ENCODE results near the gene EIF6. TPM values are rescaled to one million over a fixed set of nuclear protein-coding genes. Genes with fewer than 3 reads are reported as not detected.

The EIF6 gene
- total RNA-seq, 6 donors from 2014 or later: 57.5 to 106 (median 88.7) TPM

- no peak for DNase-seq
- Histone ChIP-seq H3K9me3 (no peaks in the 10 kb centered on the region), H3K27me3 (no peaks in the 10 kb centered on the region), H3K36me3 (no peaks in the 10 kb centered on the region), H3K4me1 (no peaks in the 10 kb centered on the region), H3K27ac (no peak overlapping the region), H3K4me3 (no peak overlapping the region)
- ATAC-seq (ENCODE audit: low FRiP score in 2 of 2): no peak
- 69 to 73% methylated on average over 2 of the region's 2 CpGs for WGBS, 2 donors
- TF ChIP-seq POLR2A (IDR thresholded peaks at IDR 0.05): no peak
Measured at GRCh38 chr20:35243317-35243716, 41.3 kb downstream of the EIF6 start.

- no peaks in the 10 kb centered on the region for H3K27me3 ChIP-seq
- no peak for ATAC-seq (ENCODE audit: low FRiP score in 2 of 2)
- no peak for TF ChIP-seq POLR2AphosphoS5 (IDR thresholded peaks at IDR 0.05)
- TF ChIP-seq POLR2A (IDR thresholded peaks at IDR 0.05): no peak
- TF ChIP-seq, protein P1, sequence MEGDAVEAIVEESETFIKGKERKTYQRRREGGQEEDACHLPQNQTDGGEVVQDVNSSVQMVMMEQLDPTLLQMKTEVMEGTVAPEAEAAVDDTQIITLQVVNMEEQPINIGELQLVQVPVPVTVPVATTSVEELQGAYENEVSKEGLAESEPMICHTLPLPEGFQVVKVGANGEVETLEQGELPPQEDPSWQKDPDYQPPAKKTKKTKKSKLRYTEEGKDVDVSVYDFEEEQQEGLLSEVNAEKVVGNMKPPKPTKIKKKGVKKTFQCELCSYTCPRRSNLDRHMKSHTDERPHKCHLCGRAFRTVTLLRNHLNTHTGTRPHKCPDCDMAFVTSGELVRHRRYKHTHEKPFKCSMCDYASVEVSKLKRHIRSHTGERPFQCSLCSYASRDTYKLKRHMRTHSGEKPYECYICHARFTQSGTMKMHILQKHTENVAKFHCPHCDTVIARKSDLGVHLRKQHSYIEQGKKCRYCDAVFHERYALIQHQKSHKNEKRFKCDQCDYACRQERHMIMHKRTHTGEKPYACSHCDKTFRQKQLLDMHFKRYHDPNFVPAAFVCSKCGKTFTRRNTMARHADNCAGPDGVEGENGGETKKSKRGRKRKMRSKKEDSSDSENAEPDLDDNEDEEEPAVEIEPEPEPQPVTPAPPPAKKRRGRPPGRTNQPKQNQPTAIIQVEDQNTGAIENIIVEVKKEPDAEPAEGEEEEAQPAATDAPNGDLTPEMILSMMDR (IDR thresholded peaks at IDR 0.05): no peak
- TF ChIP-seq EP300 (IDR thresholded peaks at IDR 0.05): no peak
- no peak overlapping the region for H3K4me3 ChIP-seq
- no peak overlapping the region for H3K27ac ChIP-seq
- WGBS, 2 donors: 86 to 93% methylated on average over 2 of the region's 2 CpGs
- no peaks in the 10 kb centered on the region for H3K4me1 ChIP-seq
- no peak for DNase-seq
- no peaks in the 10 kb centered on the region for H3K9me3 ChIP-seq
- H3K36me3 ChIP-seq: peaks cover 0 to 3% (median 1%) of the 10 kb centered on the region in 4 donors
Measured at GRCh38 chr20:35240811-35241293, 43.7 kb downstream of the EIF6 start.

- ATAC-seq (ENCODE audit: low FRiP score in 2 of 2) (no peak), DNase-seq (no peak)
- H3K27me3 ChIP-seq: no peaks in the 10 kb centered on the region
- no peak overlapping the region for H3K27ac ChIP-seq
- H3K4me3 ChIP-seq: no peak overlapping the region
- 78 to 79% methylated on average over 5 of the region's 5 CpGs for WGBS, 2 donors
- H3K4me1 ChIP-seq: no peaks in the 10 kb centered on the region
- peaks cover 0 to 4% (median 1%) of the 10 kb centered on the region in 4 donors for H3K36me3 ChIP-seq
- no peaks in the 10 kb centered on the region for H3K9me3 ChIP-seq
- TF ChIP-seq EP300 (IDR thresholded peaks at IDR 0.05) (no peak), POLR2AphosphoS5 (IDR thresholded peaks at IDR 0.05) (no peak), POLR2A (IDR thresholded peaks at IDR 0.05) (no peak)
- TF ChIP-seq, protein P1 (IDR thresholded peaks at IDR 0.05): no peak
Measured at GRCh38 chr20:35240083-35240810, 44.3 kb downstream of the EIF6 start.

GRCh38 chr20:35238735-35239134 lies 45.8 kb downstream of the EIF6 start:
- no peak overlapping the region for H3K27ac ChIP-seq
- ATAC-seq (ENCODE audit: low FRiP score in 2 of 2): no peak
- H3K4me3 ChIP-seq: no peak overlapping the region
- no peak for DNase-seq
- H3K27me3 ChIP-seq: no peaks in the 10 kb centered on the region
- 81 to 90% methylated on average over 5 of the region's 5 CpGs for WGBS, 2 donors
- TF ChIP-seq, protein P1 (IDR thresholded peaks at IDR 0.05): no peak
- TF ChIP-seq EP300 (IDR thresholded peaks at IDR 0.05): no peak
- no peak for TF ChIP-seq POLR2A (IDR thresholded peaks at IDR 0.05)
- TF ChIP-seq POLR2AphosphoS5 (IDR thresholded peaks at IDR 0.05): no peak
- H3K4me1 ChIP-seq: no peaks in the 10 kb centered on the region
- no peaks in the 10 kb centered on the region for H3K9me3 ChIP-seq
- H3K36me3 ChIP-seq: peaks cover 0 to 10% (median 1%) of the 10 kb centered on the region in 4 donors

- peaks cover 0 to 10% (median 1%) of the 10 kb centered on the region in 4 donors for H3K36me3 ChIP-seq
- no peak overlapping the region for H3K4me3 ChIP-seq
- H3K27ac ChIP-seq: no peak overlapping the region
- DNase-seq: no peak
- H3K27me3 ChIP-seq: no peaks in the 10 kb centered on the region
- ATAC-seq (ENCODE audit: low FRiP score in 2 of 2): no peak
- no peaks in the 10 kb centered on the region for H3K9me3 ChIP-seq
- 62 to 69% methylated on average over 4 of the region's 4 CpGs for WGBS, 2 donors
- no peak for TF ChIP-seq POLR2AphosphoS5 (IDR thresholded peaks at IDR 0.05)
- no peak for TF ChIP-seq EP300 (IDR thresholded peaks at IDR 0.05)
- TF ChIP-seq, protein P1 (IDR thresholded peaks at IDR 0.05): no peak
- no peak for TF ChIP-seq POLR2A (IDR thresholded peaks at IDR 0.05)
- no peaks in the 10 kb centered on the region for H3K4me1 ChIP-seq
Measured at GRCh38 chr20:35238170-35238569, 46.4 kb downstream of the EIF6 start.
